Loucy (cell line): ENCODE results near the gene PLPP6.

Experiments used
- H2AFZ ChIP-seq: fragments of 200-600 bp; sonication (generic); 2 replicates; pipeline ENCODE4 v1.6.0; 2016; ENCODE audit warnings: antibody characterized with exemption, mild to moderate bottlenecking, low read length, moderate library complexity
- H3F3A ChIP-seq: fragments of 200-600 bp; 2 replicates; pipeline ENCODE4 v1.6.0; 2016; ENCODE audit warnings: antibody characterized with exemption, low read depth, mild to moderate bottlenecking
- H3K27me3 ChIP-seq: fragments of 200-600 bp; sonication (generic); 2 replicates; pipeline ENCODE4 v1.6.1; 2014; ENCODE audit warnings: low read length, mild to moderate bottlenecking; ENCODE audit not compliant: insufficient read depth, poor library complexity, severe bottlenecking
- H3K36me3 ChIP-seq: fragments of 200-600 bp; sonication (generic); 2 replicates; pipeline ENCODE4 v1.6.1; 2016; ENCODE audit warnings: low read length; ENCODE audit not compliant: insufficient read depth
- H3K4me1 ChIP-seq: fragments of 200-600 bp; sonication (generic); 2 replicates; pipeline ENCODE4 v1.5.1; 2014; ENCODE audit warnings: low read length, mild to moderate bottlenecking; ENCODE audit not compliant: insufficient read depth, poor library complexity, severe bottlenecking
- H3K4me2 ChIP-seq: fragments of 200-600 bp; sonication (generic); 2 replicates; pipeline ENCODE4 v1.6.0; 2014; ENCODE audit warnings: antibody characterized with exemption, low read length, low read depth, mild to moderate bottlenecking; ENCODE audit not compliant: poor library complexity, severe bottlenecking
- H3K4me3 ChIP-seq: fragments of 200-600 bp; sonication (generic); 2 replicates; pipeline ENCODE4 v1.5.1; 2014; ENCODE audit warnings: low read length, mild to moderate bottlenecking, mixed read lengths; ENCODE audit not compliant: poor library complexity, severe bottlenecking
- H3K79me2 ChIP-seq: fragments of 200-600 bp; sonication (generic); 2 replicates; pipeline ENCODE4 v1.6.1; 2014; ENCODE audit warnings: low read length; ENCODE audit not compliant: insufficient read depth
- H3K9ac ChIP-seq: fragments of 200-600 bp; sonication (generic); 2 replicates; pipeline ENCODE4 v1.6.0; 2014; ENCODE audit warnings: mild to moderate bottlenecking, low read depth, low read length, moderate library complexity; ENCODE audit not compliant: poor library complexity, severe bottlenecking
- H3K9me2 ChIP-seq: fragments of 200-600 bp; sonication (generic); replicated peaks from 2 replicates; pipeline ENCODE4 v1.6.1; 2016; ENCODE audit warnings: low read depth, low read length, mixed read lengths
- H3K9me3 ChIP-seq: fragments of 200-600 bp; sonication (generic); 2 replicates; pipeline ENCODE4 v1.6.1; 2014; ENCODE audit warnings: mild to moderate bottlenecking, antibody characterized with exemption, low read length, low read depth; ENCODE audit not compliant: insufficient read depth
- H4K20me1 ChIP-seq: fragments of 200-600 bp; sonication (generic); 2 replicates; pipeline ENCODE4 v1.6.0; 2014; ENCODE audit warnings: antibody characterized with exemption, low read length, mild to moderate bottlenecking; ENCODE audit not compliant: insufficient read depth, poor library complexity, severe bottlenecking
- EZH2phosphoT487 ChIP-seq: fragments of 200-600 bp; IDR thresholded peaks from 2 replicates; pipeline ENCODE4 v1.6.1; 2018; ENCODE audit warnings: antibody characterized with exemption, mild to moderate bottlenecking, moderate library complexity, borderline replicate concordance
- TF ChIP-seq, protein P1 (sequence below): fragments of 200-600 bp; sonication (generic); conservative IDR thresholded peaks from 2 replicates; pipeline ENCODE4 v1.5.1; 2014; ENCODE audit warnings: mild to moderate bottlenecking, antibody characterized with exemption, low read length

The PLPP6 gene

DNA sequence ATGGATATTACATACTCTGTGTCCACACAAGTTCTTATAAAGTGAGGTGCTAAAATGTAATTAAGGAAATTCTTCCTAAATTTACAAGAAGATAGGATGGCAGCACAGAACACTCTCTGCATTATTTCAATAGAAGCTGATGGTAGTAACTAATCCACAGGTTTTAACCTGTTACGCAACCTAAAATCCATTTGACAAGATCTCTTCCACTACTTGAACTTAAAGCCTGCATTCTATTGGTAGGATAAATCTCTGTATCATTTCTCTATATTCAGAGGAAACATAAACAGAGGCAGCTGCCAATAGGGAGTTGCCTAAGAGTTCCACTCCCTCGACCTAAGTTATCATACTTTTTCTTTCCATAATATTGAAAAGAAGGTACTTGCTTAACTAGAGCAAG, 38.8 kb downstream of the PLPP6 start:
- H3K36me3 ChIP-seq = peaks cover 64% of the 10 kb centered on the region
- TF ChIP-seq, protein P1, sequence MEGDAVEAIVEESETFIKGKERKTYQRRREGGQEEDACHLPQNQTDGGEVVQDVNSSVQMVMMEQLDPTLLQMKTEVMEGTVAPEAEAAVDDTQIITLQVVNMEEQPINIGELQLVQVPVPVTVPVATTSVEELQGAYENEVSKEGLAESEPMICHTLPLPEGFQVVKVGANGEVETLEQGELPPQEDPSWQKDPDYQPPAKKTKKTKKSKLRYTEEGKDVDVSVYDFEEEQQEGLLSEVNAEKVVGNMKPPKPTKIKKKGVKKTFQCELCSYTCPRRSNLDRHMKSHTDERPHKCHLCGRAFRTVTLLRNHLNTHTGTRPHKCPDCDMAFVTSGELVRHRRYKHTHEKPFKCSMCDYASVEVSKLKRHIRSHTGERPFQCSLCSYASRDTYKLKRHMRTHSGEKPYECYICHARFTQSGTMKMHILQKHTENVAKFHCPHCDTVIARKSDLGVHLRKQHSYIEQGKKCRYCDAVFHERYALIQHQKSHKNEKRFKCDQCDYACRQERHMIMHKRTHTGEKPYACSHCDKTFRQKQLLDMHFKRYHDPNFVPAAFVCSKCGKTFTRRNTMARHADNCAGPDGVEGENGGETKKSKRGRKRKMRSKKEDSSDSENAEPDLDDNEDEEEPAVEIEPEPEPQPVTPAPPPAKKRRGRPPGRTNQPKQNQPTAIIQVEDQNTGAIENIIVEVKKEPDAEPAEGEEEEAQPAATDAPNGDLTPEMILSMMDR = no peak
- TF ChIP-seq EZH2phosphoT487 = no peak
- H2AFZ ChIP-seq = no peak overlapping the region
- peaks cover 4% of the 10 kb centered on the region for H3K4me1 ChIP-seq
- no peaks in the 10 kb centered on the region for H3K79me2 ChIP-seq
- H3K9me2 ChIP-seq = no peaks in the 10 kb centered on the region
- H3K4me2 ChIP-seq = no peak overlapping the region
- H3K27me3 ChIP-seq = no peaks in the 10 kb centered on the region
- no peaks in the 10 kb centered on the region for H3K9me3 ChIP-seq
- H3K9ac ChIP-seq = no peak overlapping the region
- H3F3A ChIP-seq = no peaks in the 10 kb centered on the region
- no peak overlapping the region for H3K4me3 ChIP-seq
- no peaks in the 10 kb centered on the region for H4K20me1 ChIP-seq

DNA sequence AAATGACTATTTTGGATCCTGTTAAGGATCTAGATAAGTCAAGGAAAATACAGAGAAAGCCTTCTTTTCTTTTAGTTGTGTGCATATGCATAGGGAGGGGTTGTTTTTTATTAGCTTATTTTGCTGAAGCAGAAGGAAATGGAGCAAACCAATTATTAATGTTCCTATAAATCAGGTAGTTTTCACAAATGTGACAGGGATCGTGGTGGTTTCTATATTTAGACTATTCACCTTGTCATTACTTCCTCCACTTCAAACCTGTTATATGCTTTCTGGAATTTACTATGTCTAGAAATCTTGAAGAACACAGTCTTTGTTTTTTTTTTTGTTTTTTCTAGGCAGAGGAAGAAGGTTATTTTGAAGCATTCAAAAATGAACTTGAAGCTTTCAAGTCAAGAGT, 39.4 kb downstream of the PLPP6 start:
- TF ChIP-seq, protein P1 = no peak
- TF ChIP-seq EZH2phosphoT487 = no peak
- no peaks in the 10 kb centered on the region for H3K9me2 ChIP-seq
- peaks cover 70% of the 10 kb centered on the region for H3K36me3 ChIP-seq
- no peaks in the 10 kb centered on the region for H3K27me3 ChIP-seq
- no peaks in the 10 kb centered on the region for H3K9me3 ChIP-seq
- H3K4me2 ChIP-seq = no peak overlapping the region
- peaks cover 4% of the 10 kb centered on the region for H3K4me1 ChIP-seq
- no peak overlapping the region for H3K9ac ChIP-seq
- H4K20me1 ChIP-seq = no peaks in the 10 kb centered on the region
- H3K79me2 ChIP-seq = no peaks in the 10 kb centered on the region
- no peak overlapping the region for H3K4me3 ChIP-seq
- no peaks in the 10 kb centered on the region for H3F3A ChIP-seq
- H2AFZ ChIP-seq = no peak overlapping the region

DNA sequence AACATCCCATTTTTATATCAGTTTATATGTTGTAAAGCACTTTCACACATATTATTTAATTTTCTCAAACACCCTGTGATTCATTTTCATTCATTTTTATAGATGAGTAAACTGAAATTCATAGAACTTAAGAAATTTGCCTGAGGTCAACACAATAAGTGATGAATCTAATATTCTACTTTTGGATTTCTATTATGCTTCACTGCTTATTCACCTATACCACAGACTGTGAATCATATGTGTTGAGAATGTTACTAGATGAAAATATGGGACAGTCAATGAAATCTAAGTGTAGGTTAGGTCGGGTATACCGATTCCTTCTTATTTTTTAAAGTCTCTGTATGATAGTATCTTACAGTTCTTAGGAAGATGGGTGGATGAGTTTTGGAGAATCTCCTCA, 42.0 kb downstream of the PLPP6 start:
- no peaks in the 10 kb centered on the region for H3F3A ChIP-seq
- H3K9me3 ChIP-seq = no peaks in the 10 kb centered on the region
- H3K9ac ChIP-seq = no peak overlapping the region
- no peaks in the 10 kb centered on the region for H3K79me2 ChIP-seq
- H3K4me3 ChIP-seq = no peak overlapping the region
- H2AFZ ChIP-seq = no peak overlapping the region
- H3K27me3 ChIP-seq = no peaks in the 10 kb centered on the region
- H3K9me2 ChIP-seq = no peaks in the 10 kb centered on the region
- H4K20me1 ChIP-seq = no peaks in the 10 kb centered on the region
- TF ChIP-seq, protein P1 = no peak
- TF ChIP-seq EZH2phosphoT487 = no peak
- peaks cover 4% of the 10 kb centered on the region for H3K4me1 ChIP-seq
- H3K36me3 ChIP-seq = peaks cover 68% of the 10 kb centered on the region
- no peak overlapping the region for H3K4me2 ChIP-seq
